Measurements from ENCODE around the gene PDE4DIP. TPM values are rescaled to one million over a fixed set of nuclear protein-coding genes. Genes with fewer than 3 reads are reported as not detected.
"Not testable (repeated sequence)": the region's sequence is repeated elsewhere in the genome, so short reads cannot be mapped to it uniquely, and the experiment has no call there.

PDE4DIP gene
- total RNA-seq = 134 TPM

- DNase-seq = not testable (repeated sequence)
These were observed at the start of gene PDE4DIP for GRCh38 chr1:148844220-148844619. PDE4DIP (plus strand) TSS chr1:148844428; CDS start chr1:148844775, 347 bp downstream.

- not testable (repeated sequence) for DNase-seq
These were observed 35.8 kb upstream of the PDE4DIP start for GRCh38 chr1:148808268-148808928.

- DNase-seq = not testable (repeated sequence)
These were observed 35.3 kb upstream of the PDE4DIP start for GRCh38 chr1:148808929-148809283.

- not testable (repeated sequence) for DNase-seq
These were observed 22.0 kb upstream of the PDE4DIP start for GRCh38 chr1:148822180-148822579.

- not testable (repeated sequence) for DNase-seq
These were observed 20.4 kb upstream of the PDE4DIP start for GRCh38 chr1:148823822-148824221.

- DNase-seq = not testable (repeated sequence)
These were observed 19.2 kb upstream of the PDE4DIP start for GRCh38 chr1:148825029-148825428.

- not testable (repeated sequence) for DNase-seq
These were observed 15.7 kb upstream of the PDE4DIP start for GRCh38 chr1:148828531-148828930.

- not testable (repeated sequence) for DNase-seq
These were observed 15.3 kb upstream of the PDE4DIP start for GRCh38 chr1:148828962-148829361.

- DNase-seq = not testable (repeated sequence)
These were observed 14.9 kb upstream of the PDE4DIP start for GRCh38 chr1:148829365-148829764.

- DNase-seq = not testable (repeated sequence)
These were observed 3.0 kb upstream of the PDE4DIP start for GRCh38 chr1:148841262-148841661.

GRCh38 chr1:148844651-148845050 lies 423 bp downstream of the PDE4DIP start:
- DNase-seq = not testable (repeated sequence)

- DNase-seq = not testable (repeated sequence)
These were observed 840 bp downstream of the PDE4DIP start for GRCh38 chr1:148845068-148845467.

- not testable (repeated sequence) for DNase-seq
These were observed 6.1 kb downstream of the PDE4DIP start for GRCh38 chr1:148850347-148850746.

- DNase-seq = not testable (repeated sequence)
These were observed 6.6 kb downstream of the PDE4DIP start for GRCh38 chr1:148850840-148851239.

- not testable (repeated sequence) for DNase-seq
These were observed 7.5 kb downstream of the PDE4DIP start for GRCh38 chr1:148851684-148852083.

- not testable (repeated sequence) for DNase-seq
These were observed 9.1 kb downstream of the PDE4DIP start for GRCh38 chr1:148853363-148853762.

- not testable (repeated sequence) for DNase-seq
These were observed 9.8 kb downstream of the PDE4DIP start for GRCh38 chr1:148854063-148854462.

- DNase-seq = not testable (repeated sequence)
These were observed 11.1 kb downstream of the PDE4DIP start for GRCh38 chr1:148855367-148855766.

- DNase-seq = not testable (repeated sequence)
These were observed 15.8 kb downstream of the PDE4DIP start for GRCh38 chr1:148860049-148860448.

- not testable (repeated sequence) for DNase-seq
These were observed 16.5 kb downstream of the PDE4DIP start for GRCh38 chr1:148860579-148861259.

GRCh38 chr1:148862590-148862989 lies 18.4 kb downstream of the PDE4DIP start:
- not testable (repeated sequence) for DNase-seq

GRCh38 chr1:148868924-148869633 lies 24.9 kb downstream of the PDE4DIP start:
- not testable (repeated sequence) for DNase-seq

GRCh38 chr1:148869634-148869961 lies 25.4 kb downstream of the PDE4DIP start:
- not testable (repeated sequence) for DNase-seq
